ENCODE results near the gene IAPP. TPM values are rescaled to one million over a fixed set of nuclear protein-coding genes. Genes with fewer than 3 reads are reported as not detected.

IAPP gene
- total RNA-seq, 1 donor from 2014 or later: not detected

DNA sequence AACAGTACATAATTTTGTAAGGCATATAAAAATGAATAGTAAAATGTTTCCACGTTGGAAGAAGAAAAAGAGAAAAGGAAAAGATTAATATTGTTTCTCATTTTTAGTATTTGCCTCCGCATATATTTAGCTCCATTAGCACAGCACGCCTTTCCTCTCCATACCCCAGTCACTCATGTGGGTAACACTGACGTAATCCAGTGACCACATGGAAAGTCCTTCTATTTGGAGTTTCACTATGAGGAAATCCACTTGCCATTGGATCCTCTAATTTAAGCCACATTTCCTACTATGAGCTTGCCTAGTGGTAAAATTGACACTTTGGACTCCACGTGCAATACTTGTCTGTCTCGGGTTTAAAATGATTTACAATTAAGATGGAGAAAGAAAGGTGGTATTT lies 32.3 kb upstream of the IAPP start:
- TF ChIP-seq, protein P1, sequence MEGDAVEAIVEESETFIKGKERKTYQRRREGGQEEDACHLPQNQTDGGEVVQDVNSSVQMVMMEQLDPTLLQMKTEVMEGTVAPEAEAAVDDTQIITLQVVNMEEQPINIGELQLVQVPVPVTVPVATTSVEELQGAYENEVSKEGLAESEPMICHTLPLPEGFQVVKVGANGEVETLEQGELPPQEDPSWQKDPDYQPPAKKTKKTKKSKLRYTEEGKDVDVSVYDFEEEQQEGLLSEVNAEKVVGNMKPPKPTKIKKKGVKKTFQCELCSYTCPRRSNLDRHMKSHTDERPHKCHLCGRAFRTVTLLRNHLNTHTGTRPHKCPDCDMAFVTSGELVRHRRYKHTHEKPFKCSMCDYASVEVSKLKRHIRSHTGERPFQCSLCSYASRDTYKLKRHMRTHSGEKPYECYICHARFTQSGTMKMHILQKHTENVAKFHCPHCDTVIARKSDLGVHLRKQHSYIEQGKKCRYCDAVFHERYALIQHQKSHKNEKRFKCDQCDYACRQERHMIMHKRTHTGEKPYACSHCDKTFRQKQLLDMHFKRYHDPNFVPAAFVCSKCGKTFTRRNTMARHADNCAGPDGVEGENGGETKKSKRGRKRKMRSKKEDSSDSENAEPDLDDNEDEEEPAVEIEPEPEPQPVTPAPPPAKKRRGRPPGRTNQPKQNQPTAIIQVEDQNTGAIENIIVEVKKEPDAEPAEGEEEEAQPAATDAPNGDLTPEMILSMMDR (IDR thresholded peaks at IDR 0.05): no peak
- DNase-seq (ENCODE audit: low spot score in 2 of 2): no peak
- Histone ChIP-seq H3K27me3 (no peaks in the 10 kb centered on the region), H3K36me3 (no peaks in the 10 kb centered on the region), H3K9me3 (no peaks in the 10 kb centered on the region), H3K4me1 (no peaks in the 10 kb centered on the region), H3K27ac (no peak overlapping the region), H3K4me3 (no peak overlapping the region)
- intact Hi-C loops (cut with DNase I): no loop called here

DNA sequence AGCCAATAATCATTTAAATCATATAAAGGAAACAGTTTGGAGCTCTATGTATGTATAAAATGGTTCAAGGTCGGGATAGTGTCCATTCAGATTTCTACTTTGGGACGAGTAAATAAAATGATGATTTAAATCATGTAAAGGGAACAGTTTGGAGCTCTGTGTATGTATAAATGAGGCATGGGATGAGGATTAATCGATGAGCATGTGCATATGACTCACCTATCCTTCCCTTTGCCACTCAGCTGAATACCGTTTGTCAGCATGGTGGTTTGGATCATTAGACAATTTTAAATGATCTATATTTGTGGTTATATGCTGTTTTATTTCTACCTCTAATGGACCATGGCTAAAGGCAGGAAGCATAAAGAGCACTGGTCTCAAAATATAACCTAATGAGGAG lies 30.9 kb upstream of the IAPP start:
- TF ChIP-seq, protein P1 (IDR thresholded peaks at IDR 0.05): no peak
- no peak for DNase-seq (ENCODE audit: low spot score in 2 of 2)
- intact Hi-C loops (cut with DNase I): no loop called here
- Histone ChIP-seq H3K9me3 (no peaks in the 10 kb centered on the region), H3K4me1 (peaks cover 0 to 3% of the 10 kb centered on the region in 2 donors), H3K36me3 (no peaks in the 10 kb centered on the region), H3K27ac (no peak overlapping the region), H3K4me3 (no peak overlapping the region), H3K27me3 (no peaks in the 10 kb centered on the region)

DNA sequence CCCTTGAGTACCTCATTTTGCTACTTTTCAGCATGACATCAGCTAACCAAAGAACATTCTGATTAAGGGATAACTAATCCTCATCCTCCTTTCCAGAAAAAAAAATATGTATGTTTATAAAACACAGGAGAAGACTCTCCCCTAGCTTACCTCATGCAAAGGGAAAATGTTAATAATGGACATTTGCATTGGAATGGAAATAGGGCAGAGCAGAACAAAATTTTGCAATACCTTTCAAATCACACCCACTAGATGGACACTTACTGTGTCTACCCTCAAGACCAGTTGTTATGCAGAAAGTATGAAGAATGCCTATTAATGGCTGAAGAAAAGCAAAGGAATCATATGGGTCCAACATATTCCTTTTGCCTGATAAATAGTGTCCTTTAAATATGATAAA lies 29.1 kb upstream of the IAPP start:
- TF ChIP-seq, protein P1 (IDR thresholded peaks at IDR 0.05): no peak
- no peak overlapping the region for H3K4me3 ChIP-seq
- no peaks in the 10 kb centered on the region for H3K36me3 ChIP-seq
- intact Hi-C loops (cut with DNase I): no loop called here
- peaks cover 0 to 3% of the 10 kb centered on the region in 2 donors for H3K4me1 ChIP-seq
- DNase-seq (ENCODE audit: low spot score in 2 of 2): no peak
- H3K27ac ChIP-seq: no peak overlapping the region
- H3K27me3 ChIP-seq: no peaks in the 10 kb centered on the region
- H3K9me3 ChIP-seq: no peaks in the 10 kb centered on the region

DNA sequence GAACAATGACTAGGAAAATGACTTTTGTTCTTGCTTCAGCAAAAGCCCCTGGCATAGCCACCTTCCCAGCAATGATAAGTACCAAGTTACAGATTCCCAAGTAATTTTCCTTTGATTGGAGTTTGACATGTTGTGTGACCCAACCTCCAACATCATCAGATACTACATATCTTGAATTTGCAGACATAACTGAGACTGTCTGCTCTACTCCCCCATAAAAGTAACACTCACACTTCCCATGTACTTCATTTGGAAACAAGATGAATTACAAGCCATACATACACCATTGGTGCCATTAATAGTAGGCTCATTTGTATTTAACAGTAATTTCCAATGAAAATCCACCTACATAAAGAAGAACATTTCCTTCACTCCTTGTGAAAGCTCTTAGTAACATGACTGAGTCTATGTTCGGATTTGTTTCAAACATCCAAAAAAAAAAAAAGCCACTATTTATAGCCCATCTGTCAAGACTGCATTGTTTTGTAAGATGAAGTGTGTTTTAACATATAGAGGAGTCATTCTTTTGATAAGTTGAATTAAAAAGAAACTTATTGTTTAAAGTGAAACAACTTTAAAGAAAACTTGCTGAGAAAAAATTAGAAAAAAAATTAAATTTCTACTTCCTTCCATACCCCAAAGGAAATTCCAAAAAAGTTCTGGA lies 26.0 kb upstream of the IAPP start:
- TF ChIP-seq, protein P1 (IDR thresholded peaks at IDR 0.05): no peak
- no peak for DNase-seq (ENCODE audit: low spot score in 2 of 2)

GRCh38 chr12:21350975-21351374 lies 21.7 kb upstream of the IAPP start:
- H3K27me3 ChIP-seq: no peaks in the 10 kb centered on the region
- peaks cover 0 to 3% of the 10 kb centered on the region in 2 donors for H3K4me1 ChIP-seq
- no peak overlapping the region for H3K27ac ChIP-seq
- no peaks in the 10 kb centered on the region for H3K36me3 ChIP-seq
- TF ChIP-seq, protein P1 (IDR thresholded peaks at IDR 0.05): no peak
- intact Hi-C loops (cut with DNase I): no loop called here
- H3K4me3 ChIP-seq: no peak overlapping the region
- H3K9me3 ChIP-seq: no peaks in the 10 kb centered on the region
- no peak for DNase-seq (ENCODE audit: low spot score in 2 of 2)

More for the DNA sequence above, 26.0 kb upstream of the IAPP start:
- Histone ChIP-seq H3K4me1 (peaks cover 0 to 3% of the 10 kb centered on the region in 2 donors), H3K36me3 (no peaks in the 10 kb centered on the region), H3K27me3 (no peaks in the 10 kb centered on the region), H3K27ac (peak overlapping the region in 1 of 2 donors; percentile 24), H3K9me3 (no peaks in the 10 kb centered on the region), H3K4me3 (no peak overlapping the region)
- intact Hi-C loops (cut with DNase I): no loop called here
